ENCODE data around the gene ADAMTS2. TPM values are rescaled to one million over a fixed set of nuclear protein-coding genes. Genes with fewer than 3 reads are reported as not detected.

ADAMTS2 gene
- total and polyA plus RNA-seq, 2 of the 8 experiments (the other 6 are each of a cell fraction or from before 2014, with no cell fraction given), result 6.6 to 7.3 TPM

DNA sequence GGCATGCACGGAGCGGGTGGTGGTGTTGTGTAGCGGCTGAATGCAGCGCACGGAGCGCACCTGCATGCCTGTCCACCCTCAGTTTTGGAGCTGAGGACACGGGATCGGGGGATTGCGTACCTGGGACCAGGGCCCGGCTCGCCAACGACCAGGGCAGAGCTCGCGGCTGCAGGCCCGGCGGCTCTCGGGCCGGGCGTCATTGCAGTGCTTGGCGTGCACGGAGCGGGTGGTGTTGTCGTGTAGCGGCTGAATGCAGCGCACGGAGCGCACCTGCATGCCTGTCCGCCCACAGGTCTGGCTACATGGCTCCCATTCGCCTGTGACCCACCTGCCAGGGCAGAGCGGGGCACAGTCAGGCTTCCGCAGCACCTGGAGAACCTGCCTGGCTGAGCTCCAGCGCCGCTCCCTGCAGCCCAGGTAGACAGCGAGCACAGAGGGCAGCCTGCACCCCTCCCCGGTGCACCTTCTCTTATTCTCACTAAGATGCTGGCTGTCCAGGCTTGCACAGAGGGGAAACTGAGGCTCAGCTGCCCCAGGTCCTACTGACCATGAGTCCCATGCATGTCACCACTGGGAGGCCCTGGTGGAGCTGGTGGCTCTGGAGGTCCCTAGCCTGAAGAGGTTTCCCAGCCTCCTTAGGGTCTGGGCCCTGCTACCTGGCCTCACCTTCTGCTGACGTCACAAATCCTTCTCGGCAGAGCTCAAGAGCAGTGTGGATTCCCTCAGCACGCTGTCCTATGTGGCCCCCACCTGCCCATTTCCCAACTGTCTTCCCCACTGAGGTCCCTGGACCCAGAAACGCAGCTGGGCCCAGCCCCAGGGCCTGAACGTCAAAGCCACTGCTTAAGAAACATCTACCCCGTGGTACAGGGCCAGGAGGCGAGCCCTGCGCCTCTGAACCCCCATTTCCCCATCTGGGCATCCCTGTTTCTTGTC lies 220.1 kb downstream of the ADAMTS2 start:
- TF ChIP-seq EP300 (IDR thresholded peaks at IDR 0.05; ENCODE audit: borderline replicate concordance in 1 of 2, low read depth in 2 of 2, low read length in 2 of 2) (no peak), SIX5 (IDR thresholded peaks at IDR 0.05; ENCODE audit: low read depth, low read length) (no peak), NRF1 (IDR thresholded peaks at IDR 0.05; ENCODE audit: low read depth, low read length) (no peak)
- no peak overlapping the region for H2BK12ac ChIP-seq (ENCODE audit: low read depth, low read length)
- H3K4me1 ChIP-seq (replicated peaks in 1 of 4; ENCODE audit: control insufficient read depth in 3 of 4, insufficient read depth in 4 of 4, low read length in 3 of 4), result no peaks in the 10 kb centered on the region
- H4K91ac ChIP-seq (replicated peaks; ENCODE audit: insufficient read length, low read length), result no peak overlapping the region
- ChIA-PET POLR2A (ENCODE audit: partially characterized antibody) (no interaction called here), CTCF (ENCODE audit: partially characterized antibody) (interaction anchor here (0.6 kb wide), 2 partner anchors 54 to 1056 kb away, joined by 3 to 4 read pairs; no protein-coding TSS in a partner anchor)
- H3K23me2 ChIP-seq (ENCODE audit: low read depth, low read length), result no peaks in the 10 kb centered on the region
- DNase-seq (ENCODE audit: low read depth in 1 of 2, low spot score in 2 of 2) (no peak), FAIRE-seq (no peak)
- H3K4me3 ChIP-seq (ENCODE audit: extremely low read depth in 1 of 4, insufficient read depth in 2 of 4, low read depth in 3 of 4, low read length in 4 of 4), result no peak overlapping the region; a peak in 1 of 8 replicates
- no peak overlapping the region for H3K27ac ChIP-seq (ENCODE audit: low read depth, low read length)
- H3K18ac ChIP-seq (ENCODE audit: extremely low read depth, low read length), result no peak overlapping the region
- H4K8ac ChIP-seq (ENCODE audit: extremely low read depth, insufficient read depth, low read length), result no peak overlapping the region
- H4K20me1 ChIP-seq (replicated peaks in 1 of 2; ENCODE audit: control insufficient read depth in 1 of 2, insufficient read depth in 2 of 2, low read length in 2 of 2), result no peaks in the 10 kb centered on the region
- no peak overlapping the region for H3K14ac ChIP-seq (ENCODE audit: insufficient read length)
- H3K9me3 ChIP-seq (ENCODE audit: insufficient read depth in 2 of 2, low read depth in 1 of 2, low read length in 1 of 2), result peaks cover 26 to 78% of the 10 kb centered on the region in 2 experiments
- no peak overlapping the region for H3K4me2 ChIP-seq (ENCODE audit: insufficient read depth in 1 of 2, low read depth in 2 of 2, low read length in 2 of 2)
- no peak overlapping the region for H3K23ac ChIP-seq (ENCODE audit: insufficient read length)
- 92% methylated on average over 41 of the region's 43 CpGs; no CpG with 5 or more reads in 1 of the 2 experiments for WGBS, 2 experiments (ENCODE audit: extremely low coverage in 1 of 2, insufficient coverage in 1 of 2, insufficient read length in 1 of 2, insufficient replicate concordance in 2 of 2, low coverage in 1 of 2, low lambda C conversion rate in 2 of 2, missing lambda C conversion rate in 1 of 2)
- H3K79me1 ChIP-seq (ENCODE audit: low read depth, low read length), result no peaks in the 10 kb centered on the region
- H2BK15ac ChIP-seq (ENCODE audit: low read length), result no peak overlapping the region
- H3K27me3 ChIP-seq (replicated peaks in 1 of 4; ENCODE audit: control insufficient read depth in 3 of 4, extremely low read depth in 1 of 4, insufficient read depth in 3 of 4, low read length in 3 of 4), result no peaks in the 10 kb centered on the region
- no peaks in the 10 kb centered on the region for H3K79me2 ChIP-seq (ENCODE audit: control insufficient read depth in 1 of 2, insufficient read depth in 2 of 2, low read length in 2 of 2)
- H3K56ac ChIP-seq (replicated peaks; ENCODE audit: insufficient read length, low read depth, low read length), result no peak overlapping the region
- H3K4ac ChIP-seq (replicated peaks; ENCODE audit: insufficient read length, low read depth, low read length), result no peak overlapping the region
- H2AFZ ChIP-seq (ENCODE audit: low read length), result no peak overlapping the region
- no peak overlapping the region for H2BK5ac ChIP-seq (ENCODE audit: low read depth, low read length)
- no peak overlapping the region for H2BK120ac ChIP-seq (replicated peaks; ENCODE audit: low read depth, low read length)
- H2AK5ac ChIP-seq (ENCODE audit: low read depth, low read length), result no peak overlapping the region
- H4K5ac ChIP-seq (ENCODE audit: insufficient read length, low read depth, low read length), result no peak overlapping the region
- no peak overlapping the region for H2BK20ac ChIP-seq (ENCODE audit: low read length)
- H3K36me3 ChIP-seq (ENCODE audit: control insufficient read depth in 2 of 4, insufficient read depth in 4 of 4, low read length in 3 of 4), result 0 out of 8 replicates have a peak, but pooled peaks cover 0 to 2% (median 0%) of the 10 kb centered on the region in 4 experiments
- H3K9ac ChIP-seq (replicated peaks in 1 of 4; ENCODE audit: extremely low read depth in 1 of 4, low read depth in 3 of 4, low read length in 3 of 4), result no peak overlapping the region
